ENCODE data around the gene WASL. TPM values are rescaled to one million over a fixed set of nuclear protein-coding genes. Genes with fewer than 3 reads are reported as not detected.
"Not testable (repeated sequence)": the region's sequence is repeated elsewhere in the genome, so short reads cannot be mapped to it uniquely, and the experiment has no call there.

Gene WASL
- total RNA-seq, 4 donors from 2014 or later, result 16.9 to 56.9 (median 49.5) TPM

- intact Hi-C loops (cut with DNase I; ENCODE audit: low total_unique reads), result no loop called here
- Histone ChIP-seq H3K27me3 (no peaks in the 10 kb centered on the region), H3K36me3 (no peaks in the 10 kb centered on the region)
Measured at GRCh38 chr7:123787220-123788007, 38.6 kb upstream of the WASL start.

GRCh38 chr7:123784263-123784662 is 35.5 kb upstream of the WASL start:
- intact Hi-C loops (cut with DNase I; ENCODE audit: low total_unique reads), result no loop called here
- peak overlapping the region in 1 of 2 donors; percentile 41 for H3K27ac ChIP-seq

More at GRCh38 chr7:123787220-123788007, 38.6 kb upstream of the WASL start:
- no peak overlapping the region for H3K27ac ChIP-seq
- no peak overlapping the region for H3K4me3 ChIP-seq
- H3K4me1 ChIP-seq, result no peaks in the 10 kb centered on the region
- no peaks in the 10 kb centered on the region for H3K9me3 ChIP-seq
- TF ChIP-seq CTCF (IDR thresholded peaks at IDR 0.05) (no peak), POLR2A (IDR thresholded peaks at IDR 0.05) (no peak)
- no peak for DNase-seq

GRCh38 chr7:123783820-123784219 is 35.0 kb upstream of the WASL start:
- Histone ChIP-seq H3K4me3 (no peak overlapping the region), H3K9me3 (no peaks in the 10 kb centered on the region), H3K4me1 (no peaks in the 10 kb centered on the region), H3K36me3 (no peaks in the 10 kb centered on the region), H3K27me3 (no peaks in the 10 kb centered on the region), H3K27ac (peak overlapping the region; percentile 3 to 41)
- TF ChIP-seq CTCF (IDR thresholded peaks at IDR 0.05) (no peak), POLR2A (IDR thresholded peaks at IDR 0.05) (no peak)
- no peak for DNase-seq
- intact Hi-C loops (cut with DNase I; ENCODE audit: low total_unique reads), result no loop called here

More at GRCh38 chr7:123784263-123784662, 35.5 kb upstream of the WASL start:
- DNase-seq, result no peak
- no peaks in the 10 kb centered on the region for H3K4me1 ChIP-seq
- TF ChIP-seq CTCF (IDR thresholded peaks at IDR 0.05) (no peak), POLR2A (IDR thresholded peaks at IDR 0.05) (no peak)
- H3K4me3 ChIP-seq, result no peak overlapping the region
- no peaks in the 10 kb centered on the region for H3K9me3 ChIP-seq
- no peaks in the 10 kb centered on the region for H3K36me3 ChIP-seq
- H3K27me3 ChIP-seq, result no peaks in the 10 kb centered on the region

- no peaks in the 10 kb centered on the region for H3K9me3 ChIP-seq
- TF ChIP-seq CTCF (IDR thresholded peaks at IDR 0.05), result no peak
- no peak for TF ChIP-seq POLR2A (IDR thresholded peaks at IDR 0.05)
- peaks cover 0 to 6% of the 10 kb centered on the region in 2 donors for H3K27me3 ChIP-seq
- H3K4me3 ChIP-seq, result no peak overlapping the region
- no peak overlapping the region for H3K27ac ChIP-seq
- no peaks in the 10 kb centered on the region for H3K36me3 ChIP-seq
- no peaks in the 10 kb centered on the region for H3K4me1 ChIP-seq
- intact Hi-C loops (cut with DNase I; ENCODE audit: low total_unique reads), result no loop called here
- DNase-seq, result no peak
Measured at GRCh38 chr7:123782071-123782798, 33.4 kb upstream of the WASL start.

GRCh38 chr7:123780472-123780871 is 31.7 kb upstream of the WASL start:
- DNase-seq; H3K9me3 ChIP-seq; H3K27me3 ChIP-seq; H3K36me3 ChIP-seq; H3K4me1 ChIP-seq; H3K27ac ChIP-seq; H3K4me3 ChIP-seq; intact Hi-C loops (cut with DNase I; ENCODE audit: low total_unique reads): not testable (repeated sequence)

Data from uterus (tissue), 4 donors.